Neural cell (in vitro differentiated cells): Measurements from ENCODE around the gene RDM1.

ENCODE experiments used
- EZH2 ChIP-seq: fragments of 200-600, 300-800 bp; shearing (Covaris generic), sonication (generic); IDR thresholded peaks from 2 replicates; pipeline ENCODE4 v1.6.1; 2014; ENCODE audit warnings: antibody characterized with exemption, low read length, borderline replicate concordance, mild to moderate bottlenecking; ENCODE audit not compliant: insufficient read depth, poor library complexity, severe bottlenecking
- TF ChIP-seq, protein P1 (sequence below): fragments of 450-650 bp; IDR thresholded peaks from 2 replicates; pipeline ENCODE4 v1.5.1; 2014; ENCODE audit warnings: antibody characterized with exemption, mild to moderate bottlenecking, moderate library complexity; ENCODE audit not compliant: poor library complexity, severe bottlenecking

DNA sequence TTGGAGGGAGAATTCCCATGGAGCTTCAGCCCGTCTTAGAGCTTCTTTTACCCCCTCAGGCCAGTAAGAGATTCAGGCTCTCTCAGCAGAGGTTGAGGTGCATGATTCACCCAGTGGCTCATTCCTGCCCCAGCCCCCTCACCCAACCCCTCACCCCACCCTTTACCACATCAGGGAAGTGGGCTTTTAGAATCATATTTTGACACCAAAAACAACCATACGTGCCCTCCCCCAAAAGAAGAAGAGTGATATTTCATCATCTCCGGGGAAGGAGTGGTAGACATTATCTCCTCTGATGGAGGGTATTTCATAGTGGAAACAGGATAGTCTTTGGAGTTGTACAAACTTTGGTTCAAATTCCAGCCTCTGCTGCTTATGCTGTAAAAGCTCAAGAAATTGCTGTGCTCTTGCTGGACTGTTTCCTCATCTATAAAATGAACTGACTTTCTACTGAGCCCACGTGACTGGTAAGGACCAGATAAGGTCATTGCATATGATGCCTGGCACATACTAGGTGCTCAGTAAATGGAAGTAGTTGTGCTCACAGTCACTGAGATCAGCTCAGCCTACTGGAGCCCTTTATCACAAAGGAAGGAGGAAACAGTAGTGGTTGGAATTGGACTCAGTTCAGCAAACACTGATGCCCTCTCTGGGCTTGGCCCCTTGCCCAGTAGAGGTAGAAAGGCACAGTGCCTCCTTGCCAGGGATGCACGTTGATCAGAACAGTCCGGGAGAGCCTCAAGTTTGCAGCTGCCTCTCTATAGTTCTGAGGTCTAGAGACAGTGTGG is 32.1 kb downstream of the RDM1 start:
- TF ChIP-seq, protein P1, sequence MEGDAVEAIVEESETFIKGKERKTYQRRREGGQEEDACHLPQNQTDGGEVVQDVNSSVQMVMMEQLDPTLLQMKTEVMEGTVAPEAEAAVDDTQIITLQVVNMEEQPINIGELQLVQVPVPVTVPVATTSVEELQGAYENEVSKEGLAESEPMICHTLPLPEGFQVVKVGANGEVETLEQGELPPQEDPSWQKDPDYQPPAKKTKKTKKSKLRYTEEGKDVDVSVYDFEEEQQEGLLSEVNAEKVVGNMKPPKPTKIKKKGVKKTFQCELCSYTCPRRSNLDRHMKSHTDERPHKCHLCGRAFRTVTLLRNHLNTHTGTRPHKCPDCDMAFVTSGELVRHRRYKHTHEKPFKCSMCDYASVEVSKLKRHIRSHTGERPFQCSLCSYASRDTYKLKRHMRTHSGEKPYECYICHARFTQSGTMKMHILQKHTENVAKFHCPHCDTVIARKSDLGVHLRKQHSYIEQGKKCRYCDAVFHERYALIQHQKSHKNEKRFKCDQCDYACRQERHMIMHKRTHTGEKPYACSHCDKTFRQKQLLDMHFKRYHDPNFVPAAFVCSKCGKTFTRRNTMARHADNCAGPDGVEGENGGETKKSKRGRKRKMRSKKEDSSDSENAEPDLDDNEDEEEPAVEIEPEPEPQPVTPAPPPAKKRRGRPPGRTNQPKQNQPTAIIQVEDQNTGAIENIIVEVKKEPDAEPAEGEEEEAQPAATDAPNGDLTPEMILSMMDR = no peak
- TF ChIP-seq EZH2 = no peak
